ENCODE data around the gene CCL18. TPM values are rescaled to one million over a fixed set of nuclear protein-coding genes. Genes with fewer than 3 reads are reported as not detected.

The CCL18 gene
- total RNA-seq, 1 experiment from 2014 or later, result not detected

GRCh38 chr17:36036235-36036634 lies 27.8 kb upstream of the CCL18 start:
- CTCF ChIA-PET, result no interaction called here
- Histone ChIP-seq H3K27me3 (ENCODE audit: control insufficient read depth, insufficient read depth, low read length) (peaks cover 16% of the 10 kb centered on the region), H3K9me3 (ENCODE audit: control insufficient read depth, insufficient read depth, low read depth, low read length) (no peaks in the 10 kb centered on the region), H3K27ac (ENCODE audit: low read length) (no peak overlapping the region), H3K4me1 (ENCODE audit: control insufficient read depth, insufficient read depth, low read length) (no peaks in the 10 kb centered on the region), H3K4me3 (ENCODE audit: low read depth in 2 of 2, low read length in 2 of 2) (no peak overlapping the region), H3K36me3 (ENCODE audit: control insufficient read depth, insufficient read depth, low read length) (no peaks in the 10 kb centered on the region)
- in situ Hi-C loops (cut with HindIII; ENCODE audit: low pct_unique_long_range_greater_than_20kb, low sequenced_read_pairs), result no loop called here
- POLR2A ChIA-PET, result no interaction called here
- intact Hi-C loops (cut with micrococcal nuclease; ENCODE audit: unreplicated experiment), result no loop called here
- no peak for TF ChIP-seq CTCF (IDR thresholded peaks at IDR 0.05)
- TF ChIP-seq POLR2AphosphoS5 (IDR thresholded peaks at IDR 0.05; ENCODE audit: low read depth, low read length), result no peak
- TF ChIP-seq TCF7L2 (IDR thresholded peaks at IDR 0.05; ENCODE audit: low read depth, low read length), result no peak
- TF ChIP-seq SIN3A (IDR thresholded peaks at IDR 0.05; ENCODE audit: borderline replicate concordance, insufficient read depth, low read depth, low read length), result no peak
- TF ChIP-seq REST (IDR thresholded peaks at IDR 0.05; ENCODE audit: insufficient read depth in 1 of 2, low read depth in 2 of 2, low read length in 1 of 2), result no peak
- no TSS peak for BruUV-seq (replicated peaks)
- ATAC-seq (no peak), DNase-seq (ENCODE audit: low read depth, low spot score) (no peak)

GRCh38 chr17:36048066-36048465 lies 16.0 kb upstream of the CCL18 start:
- Histone ChIP-seq H3K4me3 (ENCODE audit: low read depth in 2 of 2, low read length in 2 of 2) (no peak overlapping the region), H3K9me3 (ENCODE audit: control insufficient read depth, insufficient read depth, low read depth, low read length) (peaks cover 4% of the 10 kb centered on the region; the same call in 1 of the 2 replicates), H3K4me1 (ENCODE audit: control insufficient read depth, insufficient read depth, low read length) (no peaks in the 10 kb centered on the region), H3K27ac (ENCODE audit: low read length) (no peak overlapping the region), H3K36me3 (ENCODE audit: control insufficient read depth, insufficient read depth, low read length) (no peaks in the 10 kb centered on the region), H3K27me3 (ENCODE audit: control insufficient read depth, insufficient read depth, low read length) (no peaks in the 10 kb centered on the region)
- CTCF ChIA-PET, result no interaction called here
- DNase-seq (ENCODE audit: low read depth, low spot score) (no peak), ATAC-seq (no peak)
- TF ChIP-seq SIN3A (IDR thresholded peaks at IDR 0.05; ENCODE audit: borderline replicate concordance, insufficient read depth, low read depth, low read length), result no peak
- TF ChIP-seq TCF7L2 (IDR thresholded peaks at IDR 0.05; ENCODE audit: low read depth, low read length), result no peak
- no peak for TF ChIP-seq REST (IDR thresholded peaks at IDR 0.05; ENCODE audit: insufficient read depth in 1 of 2, low read depth in 2 of 2, low read length in 1 of 2)
- TF ChIP-seq POLR2AphosphoS5 (IDR thresholded peaks at IDR 0.05; ENCODE audit: low read depth, low read length), result no peak
- TF ChIP-seq CTCF (IDR thresholded peaks at IDR 0.05), result no peak
- intact Hi-C loops (cut with micrococcal nuclease; ENCODE audit: unreplicated experiment), result no loop called here
- POLR2A ChIA-PET, result no interaction called here
- in situ Hi-C loops (cut with HindIII; ENCODE audit: low pct_unique_long_range_greater_than_20kb, low sequenced_read_pairs), result no loop called here
- BruUV-seq (replicated peaks), result no TSS peak
